H1 (cell line): ENCODE measurements around the gene AIDA. TPM values are rescaled to one million over a fixed set of nuclear protein-coding genes. Genes with fewer than 3 reads are reported as not detected.
"Not testable (repeated sequence)": the region's sequence is repeated elsewhere in the genome, so short reads cannot be mapped to it uniquely, and the experiment has no call there.

Experiments
- CTCF ChIA-PET: fragments of 300-600 bp; sonication (Branson Sonifier 250); formaldehyde crosslinking; loops from one replicate; lab custom pipeline; 2021; ENCODE audit not compliant: partially characterized antibody; lab: Charles Lee
- POLR2A ChIA-PET: fragments of 300-600 bp; sonication (Branson Sonifier 250); formaldehyde crosslinking; loops from one replicate; lab custom pipeline; 2021; ENCODE audit warnings: inconsistent platforms; ENCODE audit not compliant: partially characterized antibody; lab: Charles Lee
- DNase-seq, 2 experiments: peaks; one replicate each; pipeline versions ENCODE4 v3.0.0 to v3.0.0-alpha.2; 2010 to 2022; ENCODE audit warnings: low spot score in 2 of 2, low read depth in 1 of 2, mixed read lengths in 1 of 2
- FAIRE-seq: peaks from 2 replicates; lab custom pipeline; 2011; peaks lifted over from hg19 to GRCh38; lab: Jason Lieb, UNC
- H2AFZ ChIP-seq: 2 replicates; pipeline ENCODE4 v1.8.1; 2012; ENCODE audit warnings: low read length, inconsistent platforms
- H2AK5ac ChIP-seq: 2 replicates; pipeline ENCODE4 v1.6.1; 2013; ENCODE audit warnings: low read depth, low read length
- H2BK120ac ChIP-seq: replicated peaks from 2 replicates; pipeline ENCODE3; 2013; ENCODE audit warnings: low read depth, low read length, inconsistent platforms
- H2BK12ac ChIP-seq: 2 replicates; pipeline ENCODE4 v1.6.1; 2013; ENCODE audit warnings: low read depth, low read length
- H2BK15ac ChIP-seq: 2 replicates; pipeline ENCODE4 v1.6.1; 2013; ENCODE audit warnings: low read length
- H2BK20ac ChIP-seq: 2 replicates; pipeline ENCODE4 v1.6.1; 2013; ENCODE audit warnings: low read length
- H2BK5ac ChIP-seq: 2 replicates; pipeline ENCODE4 v1.6.1; 2013; ENCODE audit warnings: low read depth, low read length
- H3K14ac ChIP-seq: 2 replicates; pipeline ENCODE4 v1.6.1; 2013; ENCODE audit warnings: inconsistent platforms; ENCODE audit not compliant: insufficient read length
- H3K18ac ChIP-seq: 2 replicates; pipeline ENCODE4 v1.6.1; 2013; ENCODE audit warnings: low read length; ENCODE audit errors: extremely low read depth
- H3K23ac ChIP-seq: 2 replicates; pipeline ENCODE4 v1.6.1; 2013; ENCODE audit warnings: inconsistent platforms; ENCODE audit not compliant: insufficient read length
- H3K23me2 ChIP-seq: 2 replicates; pipeline ENCODE4 v1.6.1; 2013; ENCODE audit warnings: low read depth, low read length
- H3K27ac ChIP-seq: 2 replicates; pipeline ENCODE4 v1.6.1; 2011; ENCODE audit warnings: low read depth, low read length, inconsistent platforms
- H3K27me3 ChIP-seq, 4 experiments: replicated peaks in 1 of 4; 1 replicate in 1 of 4; 2 replicates in 3 of 4; pipeline versions ENCODE4 v1.6.1 to v1.8.1; 2011 to 2013; ENCODE audit warnings: low read length in 3 of 4, mild to moderate bottlenecking in 3 of 4, inconsistent platforms in 2 of 4, mixed read lengths in 2 of 4, moderate library complexity in 1 of 4; ENCODE audit not compliant: control insufficient read depth in 3 of 4, insufficient read depth in 3 of 4; ENCODE audit errors: extremely low read depth in 1 of 4
- H3K36me3 ChIP-seq, 4 experiments: 2 replicates each; pipeline versions ENCODE4 v1.6.1 to v1.8.1; 2011 to 2013; ENCODE audit warnings: mild to moderate bottlenecking in 4 of 4, low read length in 3 of 4, moderate library complexity in 2 of 4, control low read depth in 1 of 4, inconsistent platforms in 1 of 4; ENCODE audit not compliant: insufficient read depth in 4 of 4, control insufficient read depth in 2 of 4
- H3K4ac ChIP-seq: replicated peaks from 2 replicates; pipeline ENCODE3; 2013; ENCODE audit warnings: low read length, low read depth, mixed read lengths, inconsistent platforms; ENCODE audit not compliant: insufficient read length
- H3K4me1 ChIP-seq, 4 experiments: replicated peaks in 1 of 4; 1 replicate in 1 of 4; 2 replicates in 3 of 4; pipeline versions ENCODE4 v1.6.1 to v1.8.1; 2011 to 2013; ENCODE audit warnings: low read length in 3 of 4, inconsistent platforms in 2 of 4, mixed read lengths in 1 of 4; ENCODE audit not compliant: insufficient read depth in 4 of 4, control insufficient read depth in 3 of 4
- H3K4me2 ChIP-seq, 2 experiments: 2 replicates each; pipeline versions ENCODE4 v1.6.1 to v1.8.1; 2011 to 2013; ENCODE audit warnings: low read depth in 2 of 2, low read length in 2 of 2, control low read depth in 1 of 2, inconsistent platforms in 1 of 2, mild to moderate bottlenecking in 1 of 2; ENCODE audit not compliant: insufficient read depth in 1 of 2
- H3K4me3 ChIP-seq, 4 experiments: fragments of 200-600, 300-600 bp in 1 of 4; sonication (generic), shearing (Covaris generic), sonication (Bioruptor Twin) in 1 of 4; 2 replicates each; pipeline versions ENCODE4 v1.5.1 to v1.8.1; 2011 to 2016; ENCODE audit warnings: low read length in 4 of 4, low read depth in 3 of 4, control low read depth in 2 of 4, inconsistent platforms in 2 of 4, mild to moderate bottlenecking in 2 of 4, mixed read lengths in 1 of 4, moderate library complexity in 1 of 4; ENCODE audit not compliant: insufficient read depth in 2 of 4; ENCODE audit errors: extremely low read depth in 1 of 4
- H3K56ac ChIP-seq: replicated peaks from 2 replicates; pipeline ENCODE3; 2013; ENCODE audit warnings: low read depth, mild to moderate bottlenecking, mixed read lengths, low read length, inconsistent platforms; ENCODE audit not compliant: insufficient read length
- H3K79me1 ChIP-seq: 2 replicates; pipeline ENCODE4 v1.6.1; 2013; ENCODE audit warnings: low read depth, low read length, control low read depth
- H3K79me2 ChIP-seq, 2 experiments: 2 replicates each; pipeline versions ENCODE4 v1.6.1 to v1.8.1; 2012 to 2013; ENCODE audit warnings: low read length in 2 of 2, mild to moderate bottlenecking in 2 of 2, inconsistent platforms in 1 of 2; ENCODE audit not compliant: insufficient read depth in 2 of 2, control insufficient read depth in 1 of 2
- H3K9ac ChIP-seq, 4 experiments: replicated peaks in 1 of 4; 1 replicate in 1 of 4; 2 replicates in 3 of 4; pipeline versions ENCODE4 v1.6.1 to v1.8.1; 2011 to 2013; ENCODE audit warnings: low read depth in 3 of 4, low read length in 3 of 4, control low read depth in 2 of 4, mild to moderate bottlenecking in 2 of 4, moderate library complexity in 2 of 4, inconsistent platforms in 1 of 4; ENCODE audit errors: extremely low read depth in 1 of 4
- H3K9me3 ChIP-seq, 2 experiments: 2 replicates each; pipeline versions ENCODE4 v1.6.1 to v1.8.1; 2012 to 2013; ENCODE audit warnings: mild to moderate bottlenecking in 2 of 2, moderate library complexity in 2 of 2, control low read depth in 1 of 2, inconsistent platforms in 1 of 2, low read depth in 1 of 2, low read length in 1 of 2, mixed read lengths in 1 of 2; ENCODE audit not compliant: insufficient read depth in 2 of 2
- H4K20me1 ChIP-seq, 2 experiments: replicated peaks in 1 of 2; 2 replicates each; pipeline versions ENCODE3 to v1.8.1; 2011 to 2013; ENCODE audit warnings: inconsistent platforms in 2 of 2, low read length in 2 of 2, mild to moderate bottlenecking in 1 of 2; ENCODE audit not compliant: insufficient read depth in 2 of 2, control insufficient read depth in 1 of 2
- H4K5ac ChIP-seq: 2 replicates; pipeline ENCODE4 v1.6.1; 2013; ENCODE audit warnings: low read length, low read depth, mixed read lengths, inconsistent platforms; ENCODE audit not compliant: insufficient read length
- H4K8ac ChIP-seq: 2 replicates; pipeline ENCODE4 v1.8.0; 2013; ENCODE audit warnings: mild to moderate bottlenecking, moderate library complexity, low read length, inconsistent platforms; ENCODE audit not compliant: insufficient read depth; ENCODE audit errors: extremely low read depth
- H4K91ac ChIP-seq: replicated peaks from 2 replicates; pipeline ENCODE3; 2013; ENCODE audit warnings: low read length, mixed read lengths, inconsistent platforms; ENCODE audit not compliant: insufficient read length
- CEBPB ChIP-seq: IDR thresholded peaks from 2 replicates; pipeline ENCODE4 v1.6.1; 2012; ENCODE audit warnings: low read depth, low read length
- WGBS, 2 experiments: shearing (Covaris generic) in 1 of 2; methylation state at CpG; one replicate each; pipeline versions ENCODE4 v1.1.6 to v1.1.7; 2013 to 2015; ENCODE audit warnings: low lambda C conversion rate in 2 of 2, mixed read lengths in 2 of 2, inconsistent platforms in 1 of 2, low coverage in 1 of 2, missing lambda C conversion rate in 1 of 2; ENCODE audit not compliant: insufficient replicate concordance in 2 of 2, insufficient coverage in 1 of 2, insufficient read length in 1 of 2; ENCODE audit errors: extremely low coverage in 1 of 2, missing lambda C conversion rate in 1 of 2; 5-methylcytosine and 5-hydroxymethylcytosine counted together
- polyA plus RNA-seq, 7 experiments: library from polyadenylated mRNA; depleted of rRNA in 3 of 7; stranded (reverse) in 5 of 7; unstranded in 2 of 7; fragments of >200 nt in 5 of 7; fragments of 200-250 nt in 2 of 7; gene quantifications; 1 replicate in 5 of 7; 2 replicates in 1 of 7; 4 replicates in 1 of 7; pipeline versions ENCODE4 v1.2.1 to v1.2.3, GENCODE V29; 2011 to 2013; ENCODE audit warnings: missing spikeins in 2 of 7, mixed read lengths in 2 of 7
- total RNA-seq: library from RNA; stranded (reverse); fragmentation: NEBNext Ultra II Directional; extraction: Animal tissue kit (Norgen Biotek cat#: 25700); gene quantifications from 2 replicates; pipeline ENCODE4 v1.2.1, GENCODE V29; 2021

The AIDA gene
- total and polyA plus RNA-seq, 2 of the 8 experiments (the other 6 are each of a cell fraction or from before 2014, with no cell fraction given) = 52.5 to 103 TPM

- H3K56ac ChIP-seq, POLR2A ChIA-PET, H3K27me3 ChIP-seq, CTCF ChIA-PET, H3K23me2 ChIP-seq, H3K14ac ChIP-seq, H3K4me3 ChIP-seq, H4K8ac ChIP-seq, H3K4me2 ChIP-seq, H3K79me1 ChIP-seq, H3K27ac ChIP-seq, H3K4ac ChIP-seq, H4K5ac ChIP-seq, H2BK15ac ChIP-seq, DNase-seq, H3K9ac ChIP-seq, H2AFZ ChIP-seq, H2BK12ac ChIP-seq, H3K18ac ChIP-seq, FAIRE-seq, H2BK5ac ChIP-seq, H3K23ac ChIP-seq, H3K9me3 ChIP-seq, H4K20me1 ChIP-seq, H3K79me2 ChIP-seq, H3K4me1 ChIP-seq, H2BK120ac ChIP-seq, H2BK20ac ChIP-seq, H3K36me3 ChIP-seq, H4K91ac ChIP-seq, H2AK5ac ChIP-seq: not testable (repeated sequence)
- peak; percentile 36; the same call in 1 of the 2 replicates for TF ChIP-seq CEBPB
- 86 to 100% methylated on average over 1 to 5 of the region's 5 CpGs for WGBS, 2 experiments
These were observed 29.6 kb upstream of the AIDA start for GRCh38 chr1:222741630-222742457.
